Activated CD4-positive, alpha-beta T cell treated with anti-CD3 and anti-CD28 coated beads, Interleukin-2, amount 10 ng/mL, durations not matched to agents 7 days and 5 days (primary cell): Measurements from ENCODE around the gene SKAP1. TPM values are rescaled to one million over a fixed set of nuclear protein-coding genes. Genes with fewer than 3 reads are reported as not detected.
"Not testable (repeated sequence)": the region's sequence is repeated elsewhere in the genome, so short reads cannot be mapped to it uniquely, and the experiment has no call there.

Experiments used
- CTCF ChIA-PET: fragments of 350-600 bp; sonication (Branson Sonifier 250); formaldehyde crosslinking; loops from one replicate; lab custom pipeline; 2021; ENCODE audit warnings: antibody characterized with exemption; lab: Charles Lee
- POLR2A ChIA-PET: fragments of 350-600 bp; sonication (Branson Sonifier 250); formaldehyde crosslinking; loops from one replicate; lab custom pipeline; 2021; ENCODE audit warnings: antibody characterized with exemption; lab: Charles Lee
- DNase-seq: peaks from one replicate; pipeline ENCODE4 v3.0.0-alpha.2; 2020
- H3K27ac Mint-ChIP-seq: one replicate; pipeline ENCODE4 v1.8.0; 2021; ENCODE audit warnings: mild to moderate bottlenecking, moderate library complexity, mixed read lengths
- H3K27me3 Mint-ChIP-seq: one replicate; pipeline ENCODE4 v1.8.0; 2021; ENCODE audit warnings: mixed read lengths
- H3K36me3 Mint-ChIP-seq: one replicate; pipeline ENCODE4 v1.8.0; 2021; ENCODE audit warnings: low read depth, mixed read lengths
- H3K4me1 Mint-ChIP-seq: one replicate; pipeline ENCODE4 v1.8.0; 2021; ENCODE audit warnings: mixed read lengths
- H3K4me3 Mint-ChIP-seq: one replicate; pipeline ENCODE4 v1.8.0; 2021; ENCODE audit warnings: mild to moderate bottlenecking, moderate library complexity, mixed read lengths
- H3K9me3 Mint-ChIP-seq: one replicate; pipeline ENCODE4 v1.8.0; 2021; ENCODE audit warnings: mixed read lengths
- total RNA-seq, 2 experiments: library from RNA; stranded (reverse); gene quantifications; one replicate each; pipeline ENCODE4 v1.2.3, GENCODE V29; 2021

Gene SKAP1
- total RNA-seq, 2 experiments from 2014 or later, result 123 to 144 TPM

- H3K4me3 Mint-ChIP-seq, result no peak overlapping the region
- no peak overlapping the region for H3K27ac Mint-ChIP-seq
- DNase-seq, result no peak
- H3K27me3 Mint-ChIP-seq, result peaks cover 12% of the 10 kb centered on the region
- H3K4me1 Mint-ChIP-seq, result peaks cover 15% of the 10 kb centered on the region
- ChIA-PET CTCF (interaction anchor here (1.3 to 1.5 kb wide), 2 partner anchors 12 to 30 kb away, joined by 5 to 6 read pairs; no protein-coding TSS in a partner anchor), POLR2A (no interaction called here)
- H3K36me3 Mint-ChIP-seq, result no peaks in the 10 kb centered on the region
- no peaks in the 10 kb centered on the region for H3K9me3 Mint-ChIP-seq
Observed at GRCh38 chr17:48462946-48463345, 32.9 kb upstream of the SKAP1 start.

DNA sequence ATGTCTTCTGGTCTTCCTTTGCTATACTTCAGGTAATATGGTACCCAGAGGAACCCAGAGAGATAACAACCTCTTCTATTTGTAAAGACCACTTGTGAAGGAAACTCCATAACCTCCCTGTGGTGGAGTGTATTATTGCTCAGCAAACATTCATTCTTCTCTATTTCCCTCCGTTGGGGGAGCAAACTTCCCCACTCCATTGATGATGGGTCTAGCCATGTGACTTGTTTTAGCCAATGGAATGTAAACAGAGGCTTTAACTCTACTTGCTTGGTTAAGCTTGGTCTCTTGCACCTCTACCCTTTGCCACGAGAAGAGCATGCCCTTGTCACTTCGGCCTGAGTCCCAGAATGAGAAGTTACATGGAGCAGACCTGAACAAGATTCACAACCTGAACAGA is 30.0 kb upstream of the SKAP1 start:
- no peak overlapping the region for H3K27ac Mint-ChIP-seq
- peaks cover 2% of the 10 kb centered on the region for H3K36me3 Mint-ChIP-seq
- ChIA-PET CTCF (no interaction called here), POLR2A (no interaction called here)
- peaks cover 43% of the 10 kb centered on the region for H3K4me1 Mint-ChIP-seq
- H3K9me3 Mint-ChIP-seq, result no peaks in the 10 kb centered on the region
- H3K4me3 Mint-ChIP-seq, result no peak overlapping the region
- no peak for DNase-seq
- peaks cover 8% of the 10 kb centered on the region for H3K27me3 Mint-ChIP-seq

DNA sequence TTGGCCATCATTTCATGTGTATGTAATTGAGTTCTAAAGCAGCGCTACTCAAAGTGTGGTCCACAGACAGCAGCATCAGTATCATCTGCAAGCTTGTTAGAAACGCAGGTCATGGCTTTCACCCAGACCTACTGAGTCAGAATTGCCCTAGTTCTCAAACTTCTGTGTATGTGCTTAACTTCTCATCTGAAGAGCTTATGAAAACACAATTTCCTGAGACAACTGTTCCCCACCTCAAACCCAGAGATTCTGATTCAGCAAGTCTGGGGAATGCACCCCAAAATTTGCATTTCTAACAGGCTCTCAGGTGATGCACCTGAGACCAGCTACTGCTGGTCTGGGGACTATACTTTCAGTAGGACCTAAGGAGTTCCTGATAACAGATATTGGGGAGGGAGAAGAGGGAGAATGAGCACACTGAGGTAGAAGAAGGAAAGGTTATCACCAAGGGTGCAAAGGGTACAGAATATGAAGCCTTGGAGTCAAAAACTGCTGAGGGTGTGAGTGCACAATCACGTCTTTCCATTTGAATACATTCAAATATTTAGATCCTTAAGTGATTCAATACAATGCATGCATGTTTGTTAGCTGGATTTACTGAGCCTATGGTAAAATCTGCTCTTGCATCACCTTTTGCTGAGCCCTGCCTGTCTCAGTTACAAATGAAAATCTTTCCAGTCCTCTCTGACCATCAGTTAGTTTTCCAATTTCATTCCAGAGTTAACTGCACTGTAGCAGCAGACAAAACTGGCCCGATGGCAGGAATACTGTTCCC is 29.2 kb upstream of the SKAP1 start:
- peaks cover 8% of the 10 kb centered on the region for H3K36me3 Mint-ChIP-seq
- H3K4me3 Mint-ChIP-seq, result no peak overlapping the region
- peaks cover 4% of the 10 kb centered on the region for H3K27me3 Mint-ChIP-seq
- H3K9me3 Mint-ChIP-seq, result no peaks in the 10 kb centered on the region
- DNase-seq, result no peak
- ChIA-PET POLR2A (interaction anchor here (0.6 kb wide), 1 partner anchor 69 kb away, joined by 3 read pairs; no protein-coding TSS in a partner anchor), CTCF (interaction anchor here (0.6 to 1.1 kb wide), 3 partner anchors 15 to 423 kb away, joined by 3 read pairs; no protein-coding TSS in a partner anchor)
- H3K4me1 Mint-ChIP-seq, result peaks cover 51% of the 10 kb centered on the region
- no peak overlapping the region for H3K27ac Mint-ChIP-seq

DNA sequence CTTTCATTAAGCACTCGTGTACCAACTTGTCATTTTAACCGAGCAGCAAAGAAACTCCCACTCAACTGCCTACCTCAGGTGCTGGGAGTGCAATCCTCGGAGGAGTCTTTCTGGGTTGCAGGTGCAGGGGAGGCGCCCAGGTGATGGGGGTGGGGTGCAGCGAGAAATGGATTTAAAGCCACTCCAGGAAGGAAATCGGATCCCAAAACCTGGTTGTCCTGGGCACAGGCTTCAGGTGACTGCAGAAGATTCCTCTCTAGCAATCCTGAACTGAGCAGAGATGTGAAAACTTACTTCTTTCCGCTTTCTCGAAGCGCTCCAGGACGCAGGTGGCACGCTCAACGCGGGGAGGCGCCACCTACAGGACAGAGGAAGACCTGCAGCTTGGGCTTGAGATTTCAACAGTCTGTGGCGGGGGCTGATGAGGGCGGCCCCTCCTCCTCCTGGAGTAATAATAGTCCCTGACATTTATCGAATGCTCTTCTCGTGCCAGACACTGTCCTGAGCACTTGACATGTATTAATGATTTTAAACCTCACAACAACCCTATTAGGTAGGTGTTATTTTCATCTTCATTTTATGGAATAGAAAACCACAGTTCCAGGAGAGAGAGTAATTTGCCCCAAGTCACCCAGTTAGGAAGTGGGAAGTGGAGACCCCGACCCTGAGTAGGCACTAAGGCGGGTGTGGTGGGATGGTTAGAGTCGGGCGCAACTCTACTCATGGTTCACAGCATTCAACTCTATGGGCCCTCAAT is 27.2 kb upstream of the SKAP1 start:
- CTCF ChIA-PET, result interaction anchor here (0.5 to 1.9 kb wide), 19 partner anchors 8 to 566 kb away, joined by 3 to 6 read pairs (median 3); no protein-coding TSS in a partner anchor
- no peaks in the 10 kb centered on the region for H3K27me3 Mint-ChIP-seq

DNA sequence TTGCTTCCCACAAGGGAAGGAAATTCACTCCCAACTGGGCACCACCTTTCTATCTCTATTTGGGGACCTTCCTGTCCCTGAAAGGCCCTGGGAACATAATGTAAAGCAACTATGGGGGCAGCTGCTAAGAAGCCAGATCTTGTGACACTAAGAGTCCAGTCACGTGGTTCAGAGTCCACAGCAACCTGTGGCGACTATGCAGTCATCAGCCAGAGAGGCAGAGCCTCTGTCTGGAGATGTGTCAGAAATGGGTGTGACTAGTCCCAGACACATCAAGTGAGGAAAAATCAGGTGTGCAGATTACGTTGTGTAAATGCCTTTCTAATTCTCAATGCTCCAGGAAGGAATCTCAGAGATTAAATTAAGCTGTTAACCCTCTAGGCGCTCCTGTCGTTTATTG is 26.6 kb upstream of the SKAP1 start:
- peak overlapping the region; percentile 71 for H3K27ac Mint-ChIP-seq
- ChIA-PET CTCF (interaction anchor here (0.6 to 1.9 kb wide), 13 partner anchors 9 to 83 kb away, joined by 3 to 6 read pairs (median 4); no protein-coding TSS in a partner anchor), POLR2A (no interaction called here)
- H3K4me3 Mint-ChIP-seq, result peak overlapping the region; percentile 60
- H3K9me3 Mint-ChIP-seq, result peaks cover 2% of the 10 kb centered on the region
- H3K27me3 Mint-ChIP-seq, result no peaks in the 10 kb centered on the region
- peak; percentile 20 for DNase-seq
- peaks cover 72% of the 10 kb centered on the region for H3K4me1 Mint-ChIP-seq
- H3K36me3 Mint-ChIP-seq, result peaks cover 14% of the 10 kb centered on the region

More for the DNA sequence above, 27.2 kb upstream of the SKAP1 start:
- POLR2A ChIA-PET, result no interaction called here
- H3K4me3 Mint-ChIP-seq, result peak overlapping the region; percentile 60
- peaks cover 66% of the 10 kb centered on the region for H3K4me1 Mint-ChIP-seq
- H3K36me3 Mint-ChIP-seq, result peaks cover 12% of the 10 kb centered on the region
- peaks cover 2% of the 10 kb centered on the region for H3K9me3 Mint-ChIP-seq
- DNase-seq, result peak; percentile 81
- H3K27ac Mint-ChIP-seq, result peak overlapping the region; percentile 60

GRCh38 chr17:48455791-48456190 is 25.8 kb upstream of the SKAP1 start:
- Mint-ChIP-seq H3K4me3 (no peak overlapping the region), H3K27me3 (no peaks in the 10 kb centered on the region), H3K4me1 (peaks cover 77% of the 10 kb centered on the region), H3K36me3 (peaks cover 18% of the 10 kb centered on the region), H3K27ac (no peak overlapping the region), H3K9me3 (peaks cover 2% of the 10 kb centered on the region)
- POLR2A ChIA-PET, result no interaction called here
- CTCF ChIA-PET, result interaction anchor here (1.9 kb wide), 2 partner anchors 8 to 22 kb away, joined by 4 to 5 read pairs; no protein-coding TSS in a partner anchor
- DNase-seq, result no peak

DNA sequence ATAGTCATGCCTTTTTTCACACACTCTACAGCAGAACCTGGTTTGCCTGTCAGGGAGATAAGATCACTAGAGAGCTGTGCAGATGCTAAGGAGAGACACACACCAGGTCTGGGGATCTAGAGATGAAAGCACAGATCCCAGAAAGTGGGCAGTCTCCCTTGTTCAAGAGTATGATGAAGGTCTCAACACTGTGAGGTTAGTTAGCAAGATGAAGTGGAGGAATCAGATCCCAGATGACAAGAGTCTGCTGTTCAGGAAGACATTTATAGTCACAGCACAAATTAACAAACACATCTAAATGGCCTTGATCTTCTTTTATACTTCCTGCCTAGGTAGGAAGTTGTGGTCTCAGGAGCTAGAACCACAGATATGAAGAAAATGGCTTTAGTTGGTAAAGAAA is 23.4 kb upstream of the SKAP1 start:
- peak overlapping the region; percentile 45 for H3K4me3 Mint-ChIP-seq
- CTCF ChIA-PET, result interaction anchor here (0.7 to 2.4 kb wide), 10 partner anchors 9 to 117 kb away, joined by 3 to 9 read pairs (median 4); no protein-coding TSS in a partner anchor
- peak; percentile 44 for DNase-seq
- POLR2A ChIA-PET, result interaction anchor here (0.7 kb wide), 1 partner anchor 13 kb away, joined by 3 read pairs; no protein-coding TSS in a partner anchor
- peaks cover 27% of the 10 kb centered on the region for H3K36me3 Mint-ChIP-seq
- H3K9me3 Mint-ChIP-seq, result peaks cover 6% of the 10 kb centered on the region
- peak overlapping the region; percentile 96 for H3K27ac Mint-ChIP-seq
- H3K27me3 Mint-ChIP-seq, result no peaks in the 10 kb centered on the region
- H3K4me1 Mint-ChIP-seq, result peaks cover 73% of the 10 kb centered on the region

GRCh38 chr17:48451489-48451888 is 21.5 kb upstream of the SKAP1 start:
- Mint-ChIP-seq H3K9me3 (peaks cover 6% of the 10 kb centered on the region), H3K4me3 (no peak overlapping the region), H3K4me1 (peaks cover 65% of the 10 kb centered on the region), H3K36me3 (peaks cover 27% of the 10 kb centered on the region), H3K27ac (peak overlapping the region; percentile 62), H3K27me3 (no peaks in the 10 kb centered on the region)
- POLR2A ChIA-PET, result interaction anchor here (0.6 kb wide), 1 partner anchor 23 kb away, joined by 3 read pairs; no protein-coding TSS in a partner anchor
- CTCF ChIA-PET, result interaction anchor here (0.6 to 2.5 kb wide), 7 partner anchors 11 to 567 kb away, joined by 3 to 18 read pairs (median 4); no protein-coding TSS in a partner anchor
- DNase-seq, result no peak

DNA sequence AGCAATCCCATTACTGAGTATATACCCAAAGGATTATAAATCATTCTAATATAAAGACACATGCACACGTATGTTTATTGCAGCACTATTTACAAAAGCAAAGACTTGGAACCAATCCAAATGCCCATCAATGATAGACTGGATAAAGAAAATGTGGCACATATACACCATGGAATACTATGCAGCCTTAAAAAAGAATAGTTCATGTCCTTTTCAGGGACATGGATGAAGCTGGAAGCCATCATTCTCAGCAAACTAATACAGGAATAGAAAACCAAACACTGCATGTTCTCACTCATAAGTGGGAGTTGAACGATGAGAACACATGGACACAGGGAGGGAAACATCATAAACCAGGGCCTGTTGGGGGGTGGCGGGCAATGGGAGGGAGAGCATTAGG is 19.3 kb upstream of the SKAP1 start:
- H3K27me3 Mint-ChIP-seq, POLR2A ChIA-PET, DNase-seq, H3K4me3 Mint-ChIP-seq, H3K27ac Mint-ChIP-seq, CTCF ChIA-PET, H3K9me3 Mint-ChIP-seq: not testable (repeated sequence)
- Mint-ChIP-seq H3K4me1 (peaks cover 66% of the 10 kb centered on the region), H3K36me3 (peaks cover 23% of the 10 kb centered on the region)

DNA sequence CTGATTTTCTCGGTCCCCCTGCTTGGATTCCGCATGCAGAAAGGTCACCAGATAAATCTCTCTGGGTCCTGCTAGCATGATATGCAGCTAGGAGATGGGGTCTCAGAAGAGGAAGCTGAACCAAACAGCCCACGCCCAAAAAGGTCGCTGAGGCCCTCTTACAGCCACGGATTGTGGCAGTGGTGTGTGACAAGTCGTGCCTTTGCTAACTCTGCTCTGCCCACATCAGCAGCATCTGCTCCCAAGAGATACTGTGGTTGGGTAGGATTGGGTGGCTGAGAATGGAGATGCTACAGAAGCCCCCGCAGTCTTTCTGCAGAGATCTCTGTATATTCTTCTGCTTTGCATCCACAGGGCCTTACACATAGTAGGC is 15.2 kb upstream of the SKAP1 start:
- peaks cover 18% of the 10 kb centered on the region for H3K36me3 Mint-ChIP-seq
- POLR2A ChIA-PET, result no interaction called here

GRCh38 chr17:48444516-48445247 is 14.7 kb upstream of the SKAP1 start:
- Mint-ChIP-seq H3K4me3 (peak overlapping the region; percentile 18), H3K27me3 (no peaks in the 10 kb centered on the region), H3K27ac (peak overlapping the region; percentile 76), H3K36me3 (peaks cover 17% of the 10 kb centered on the region), H3K4me1 (peaks cover 72% of the 10 kb centered on the region), H3K9me3 (peaks cover 6% of the 10 kb centered on the region)
- ChIA-PET CTCF (interaction anchor here (1.0 to 3.9 kb wide), 4 partner anchors 9 to 14 kb away, joined by 3 to 29 read pairs (median 6); no protein-coding TSS in a partner anchor), POLR2A (no interaction called here)
- peak; percentile 48 for DNase-seq

More for the DNA sequence above, 15.2 kb upstream of the SKAP1 start:
- no peak overlapping the region for H3K4me3 Mint-ChIP-seq
- peak overlapping the region; percentile 55 for H3K27ac Mint-ChIP-seq
- H3K4me1 Mint-ChIP-seq, result peaks cover 71% of the 10 kb centered on the region
- H3K9me3 Mint-ChIP-seq, result peaks cover 6% of the 10 kb centered on the region
- H3K27me3 Mint-ChIP-seq, result no peaks in the 10 kb centered on the region
- CTCF ChIA-PET, result interaction anchor here (1.4 to 3.9 kb wide), 3 partner anchors 8 to 12 kb away, joined by 5 to 29 read pairs (median 8); no protein-coding TSS in a partner anchor
- DNase-seq, result no peak

- Mint-ChIP-seq H3K4me3 (no peak overlapping the region), H3K9me3 (peaks cover 6% of the 10 kb centered on the region), H3K4me1 (peaks cover 80% of the 10 kb centered on the region), H3K36me3 (peaks cover 12% of the 10 kb centered on the region), H3K27ac (peak overlapping the region; percentile 3), H3K27me3 (no peaks in the 10 kb centered on the region)
- CTCF ChIA-PET, result interaction anchor here (3.9 kb wide), 1 partner anchor 10 kb away, joined by 29 read pairs; no protein-coding TSS in a partner anchor
- POLR2A ChIA-PET, result no interaction called here
- DNase-seq, result no peak
Observed at GRCh38 chr17:48443712-48444111, 13.7 kb upstream of the SKAP1 start.
